ENCODE data around the gene NPPC.

Gene NPPC

DNA sequence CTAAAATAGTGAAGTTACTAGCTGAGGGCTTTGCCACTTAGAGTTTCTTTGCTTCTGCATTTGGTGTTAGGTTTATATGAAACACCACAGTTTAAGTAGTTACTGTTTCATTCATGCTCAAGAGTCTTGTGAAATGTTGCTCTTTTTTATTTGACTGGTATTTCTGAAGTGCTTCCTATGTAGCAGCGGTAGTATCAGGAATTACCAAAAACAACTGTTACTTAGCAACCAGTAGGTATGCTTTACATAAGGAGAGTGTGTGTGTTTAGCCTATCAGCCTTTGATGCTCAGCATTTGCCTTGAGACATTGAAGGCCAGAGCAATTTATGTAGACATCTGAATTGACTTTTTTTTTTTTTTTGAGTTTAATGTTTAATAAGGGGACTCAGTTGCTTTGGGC is 38.9 kb upstream of the NPPC start:
- peaks cover 5% of the 10 kb centered on the region for H3K9me3 ChIP-seq
- TF ChIP-seq, protein P1, sequence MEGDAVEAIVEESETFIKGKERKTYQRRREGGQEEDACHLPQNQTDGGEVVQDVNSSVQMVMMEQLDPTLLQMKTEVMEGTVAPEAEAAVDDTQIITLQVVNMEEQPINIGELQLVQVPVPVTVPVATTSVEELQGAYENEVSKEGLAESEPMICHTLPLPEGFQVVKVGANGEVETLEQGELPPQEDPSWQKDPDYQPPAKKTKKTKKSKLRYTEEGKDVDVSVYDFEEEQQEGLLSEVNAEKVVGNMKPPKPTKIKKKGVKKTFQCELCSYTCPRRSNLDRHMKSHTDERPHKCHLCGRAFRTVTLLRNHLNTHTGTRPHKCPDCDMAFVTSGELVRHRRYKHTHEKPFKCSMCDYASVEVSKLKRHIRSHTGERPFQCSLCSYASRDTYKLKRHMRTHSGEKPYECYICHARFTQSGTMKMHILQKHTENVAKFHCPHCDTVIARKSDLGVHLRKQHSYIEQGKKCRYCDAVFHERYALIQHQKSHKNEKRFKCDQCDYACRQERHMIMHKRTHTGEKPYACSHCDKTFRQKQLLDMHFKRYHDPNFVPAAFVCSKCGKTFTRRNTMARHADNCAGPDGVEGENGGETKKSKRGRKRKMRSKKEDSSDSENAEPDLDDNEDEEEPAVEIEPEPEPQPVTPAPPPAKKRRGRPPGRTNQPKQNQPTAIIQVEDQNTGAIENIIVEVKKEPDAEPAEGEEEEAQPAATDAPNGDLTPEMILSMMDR (IDR thresholded peaks at IDR 0.05), result no peak
- H3K27me3 ChIP-seq, result no peaks in the 10 kb centered on the region
- H3K4me3 ChIP-seq (ENCODE audit: low read depth in 1 of 2, low read length in 1 of 2), result no peak overlapping the region
- H3K4me1 ChIP-seq (ENCODE audit: control insufficient read depth in 1 of 2, insufficient read depth in 1 of 2, low read depth in 1 of 2, low read length in 1 of 2), result peaks cover 13 to 15% of the 10 kb centered on the region in 2 experiments
- no peak overlapping the region for H3K27ac ChIP-seq
- no peaks in the 10 kb centered on the region for H3K36me3 ChIP-seq

DNA sequence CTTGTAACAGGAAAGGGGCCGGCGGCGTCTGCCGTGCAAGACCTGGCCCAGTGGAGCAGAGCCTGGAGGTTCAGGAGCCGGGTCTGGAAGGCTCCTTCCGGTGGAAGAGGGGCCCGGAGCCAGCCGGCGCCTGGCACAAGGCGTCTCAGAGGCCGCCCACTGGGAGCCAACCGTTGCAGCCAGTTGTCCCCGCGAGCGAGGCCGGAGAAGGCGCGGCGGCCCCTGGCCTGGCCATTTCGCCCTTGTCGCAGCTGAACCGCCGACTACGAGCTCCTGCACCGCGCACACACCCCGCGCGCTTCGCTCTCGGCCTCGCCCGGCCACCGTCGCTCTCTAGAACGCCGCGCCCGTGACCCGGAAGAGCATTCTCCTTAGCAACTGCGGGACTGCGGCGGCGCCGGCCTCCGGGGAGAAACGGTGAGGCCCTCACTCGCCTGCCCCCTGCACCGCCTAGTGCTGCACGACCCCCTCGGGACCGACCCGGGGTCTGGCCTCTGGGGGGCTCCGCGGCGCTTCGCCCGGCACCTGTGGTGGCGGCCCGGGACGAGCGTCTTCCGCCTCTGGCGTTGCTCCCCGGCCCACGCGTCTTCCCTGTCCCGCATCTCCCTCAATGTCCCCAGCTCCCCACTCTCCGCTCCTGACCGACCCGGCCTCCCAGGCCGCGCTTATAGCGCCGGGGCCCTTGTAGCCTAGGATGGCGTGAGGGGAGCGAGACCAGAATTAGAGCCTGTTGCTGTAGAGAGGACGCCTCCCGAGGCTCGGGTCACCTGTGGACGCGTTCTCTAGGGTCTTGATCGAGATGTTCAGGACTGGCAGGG is 35.4 kb upstream of the NPPC start, which contains the start of gene DIS3L2:
Gene DIS3L2, plus strand, starts transcription at position 365 of the 818 bp plus-strand sequence. CDS start 53,215 bp downstream, outside the sequence.
- Histone ChIP-seq H3K27me3 (peaks cover 22% of the 10 kb centered on the region), H3K36me3 (no peaks in the 10 kb centered on the region), H3K27ac (peak within 1 kb of the TSS; percentile 39), H3K4me3 (ENCODE audit: low read depth in 1 of 2, low read length in 1 of 2) (peak within 1 kb of the TSS; percentile 76 to 80), H3K4me1 (ENCODE audit: control insufficient read depth in 1 of 2, insufficient read depth in 1 of 2, low read depth in 1 of 2, low read length in 1 of 2) (peaks cover 5 to 8% of the 10 kb centered on the region in 2 experiments), H3K9me3 (no peaks in the 10 kb centered on the region)
- TF ChIP-seq, protein P1 (IDR thresholded peaks at IDR 0.05), result no peak

DNA sequence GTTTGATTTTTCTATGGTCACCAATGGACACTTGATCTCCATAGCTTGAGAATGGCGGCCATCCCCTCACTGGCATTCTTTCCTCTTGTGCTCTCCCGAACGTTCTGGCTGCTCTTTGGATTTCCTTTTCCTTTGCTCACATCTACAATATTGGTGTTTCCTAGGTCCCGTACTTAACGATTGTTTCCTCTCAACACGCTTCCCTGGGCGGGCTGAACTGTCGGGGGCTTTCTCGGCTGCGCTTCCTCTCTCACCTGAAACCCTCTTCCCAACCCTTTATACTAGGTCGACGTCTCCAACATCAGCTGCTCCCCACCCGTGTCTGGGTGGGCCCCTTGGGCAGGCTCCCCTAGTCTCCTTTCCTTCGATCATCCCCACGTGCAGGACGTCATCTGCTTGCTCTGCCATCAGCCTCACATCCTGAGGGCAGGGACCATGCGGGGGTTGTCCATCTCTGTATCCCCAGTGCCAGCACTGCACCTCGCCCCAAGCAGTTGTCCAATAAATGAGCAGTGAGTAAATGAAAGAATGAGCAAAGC is 34.7 kb upstream of the NPPC start:
- Histone ChIP-seq H3K4me1 (ENCODE audit: control insufficient read depth in 1 of 2, insufficient read depth in 1 of 2, low read depth in 1 of 2, low read length in 1 of 2) (peaks cover 5 to 8% of the 10 kb centered on the region in 2 experiments), H3K4me3 (ENCODE audit: low read depth in 1 of 2, low read length in 1 of 2) (peak overlapping the region; percentile 76 to 80), H3K9me3 (no peaks in the 10 kb centered on the region), H3K36me3 (no peaks in the 10 kb centered on the region), H3K27ac (no peak overlapping the region), H3K27me3 (peaks cover 29% of the 10 kb centered on the region)
- TF ChIP-seq, protein P1 (IDR thresholded peaks at IDR 0.05), result no peak

DNA sequence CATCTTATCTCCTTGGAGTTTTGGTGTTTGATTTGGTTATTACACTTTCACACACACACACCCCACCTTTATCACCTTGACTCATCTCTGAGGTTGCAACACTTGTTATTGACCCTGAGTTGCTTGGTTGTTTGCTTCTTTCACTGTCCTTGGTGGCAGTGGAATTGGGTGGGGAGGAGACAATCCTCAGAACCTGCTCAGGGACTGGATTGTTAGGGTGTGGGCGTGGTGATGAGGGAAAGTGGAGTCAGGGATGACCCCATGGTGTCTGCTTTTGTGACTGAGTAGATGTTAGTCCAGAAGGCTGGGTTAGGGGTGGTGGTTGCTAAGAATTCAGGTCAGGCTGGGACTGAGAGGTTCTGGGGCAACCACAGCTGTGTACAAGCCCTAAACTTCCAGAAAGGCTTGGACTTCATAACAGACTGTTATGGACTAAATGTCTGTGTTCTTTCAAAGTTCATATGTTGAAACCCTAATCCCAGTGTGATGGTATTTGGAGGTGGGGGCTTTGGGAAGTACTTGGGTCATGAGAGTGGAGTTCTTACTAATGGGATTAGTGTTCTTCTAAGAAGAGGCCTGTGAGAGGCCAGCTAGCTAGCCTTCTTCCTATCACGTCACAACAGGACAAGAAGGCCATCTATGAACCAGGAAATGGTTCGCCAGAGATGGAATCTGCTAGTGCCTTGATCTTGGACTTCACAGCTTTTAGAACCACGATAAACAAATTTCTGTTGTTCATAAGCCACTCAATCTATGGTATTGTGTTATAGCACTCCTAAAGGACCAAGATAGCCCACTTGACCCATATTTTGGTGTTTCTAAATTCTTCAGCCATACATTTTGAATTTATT is 31.9 kb upstream of the NPPC start:
- TF ChIP-seq, protein P1 (IDR thresholded peaks at IDR 0.05), result no peak
- peaks cover 5 to 8% of the 10 kb centered on the region in 2 experiments for H3K4me1 ChIP-seq (ENCODE audit: control insufficient read depth in 1 of 2, insufficient read depth in 1 of 2, low read depth in 1 of 2, low read length in 1 of 2)
- no peaks in the 10 kb centered on the region for H3K36me3 ChIP-seq
- H3K27ac ChIP-seq, result no peak overlapping the region
- H3K9me3 ChIP-seq, result no peaks in the 10 kb centered on the region
- peaks cover 47% of the 10 kb centered on the region for H3K27me3 ChIP-seq
- no peak overlapping the region for H3K4me3 ChIP-seq (ENCODE audit: low read depth in 1 of 2, low read length in 1 of 2)

DNA sequence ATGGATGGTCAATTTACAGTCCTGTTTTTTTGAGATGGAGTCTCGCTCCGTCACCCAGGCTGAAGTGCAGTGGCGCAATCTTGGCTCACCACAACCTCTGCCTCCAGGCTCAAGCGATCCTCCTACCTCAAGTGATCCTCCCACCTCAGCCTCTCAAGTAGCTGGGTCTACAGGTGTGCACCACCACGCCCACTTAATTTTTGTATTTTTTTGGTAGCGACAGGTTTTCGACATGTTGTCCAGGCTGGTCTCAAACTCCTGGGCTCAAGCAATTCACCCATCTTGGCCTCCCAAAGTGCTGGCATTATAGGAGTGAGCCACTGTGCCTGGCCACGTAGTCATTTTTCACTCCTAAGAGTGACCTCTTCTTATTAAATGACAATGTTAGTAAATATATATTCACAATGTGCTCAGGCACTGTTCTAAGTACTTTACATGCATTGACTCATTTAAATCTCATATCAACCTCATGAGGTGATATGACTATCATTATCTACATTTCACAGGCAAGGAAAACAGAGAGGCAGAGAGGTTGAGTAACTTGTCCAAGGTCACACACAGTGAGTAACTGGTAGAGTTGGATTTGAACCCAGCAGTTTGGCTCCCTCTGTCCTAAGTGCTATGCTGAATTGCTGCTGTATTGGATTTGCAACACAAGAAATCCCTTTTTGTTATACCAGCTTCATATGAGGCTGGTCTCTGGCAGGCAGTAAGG is 29.7 kb upstream of the NPPC start:
- no peak overlapping the region for H3K4me3 ChIP-seq (ENCODE audit: low read depth in 1 of 2, low read length in 1 of 2)
- no peaks in the 10 kb centered on the region for H3K9me3 ChIP-seq
- no peak overlapping the region for H3K27ac ChIP-seq
- TF ChIP-seq, protein P1 (IDR thresholded peaks at IDR 0.05), result no peak
- peaks cover under 1 to 1% of the 10 kb centered on the region in 2 experiments for H3K4me1 ChIP-seq (ENCODE audit: control insufficient read depth in 1 of 2, insufficient read depth in 1 of 2, low read depth in 1 of 2, low read length in 1 of 2)
- peaks cover 62% of the 10 kb centered on the region for H3K27me3 ChIP-seq
- H3K36me3 ChIP-seq, result no peaks in the 10 kb centered on the region

Data from neutrophil (primary cell).